Cardiac fibroblast (primary cell): ENCODE data around the gene GPC6.

ENCODE experiments used
- DNase-seq, 2 donors: peaks; one replicate each; pipeline versions ENCODE4 v3.0.0 to v3.0.0-alpha.2; 2010; ENCODE audit warnings: low read depth in 2 of 2
- H3K4me3 ChIP-seq, 2 donors: replicated peaks in 1 of 2; 1 replicate in 1 of 2; 2 replicates in 1 of 2; pipeline ENCODE4 v1.5.1; 2011; ENCODE audit warnings: low read depth in 2 of 2, low read length in 2 of 2, mild to moderate bottlenecking in 2 of 2, moderate library complexity in 1 of 2
- CTCF ChIP-seq: IDR thresholded peaks from one replicate; pipeline ENCODE4 v1.5.1; 2011; ENCODE audit warnings: low read depth, mild to moderate bottlenecking, low read length, inconsistent platforms

Gene GPC6

GRCh38 chr13:94303644-94304174 lies 1077.1 kb downstream of the GPC6 start:
- no peak for TF ChIP-seq CTCF
- no peak for DNase-seq
- H3K4me3 ChIP-seq, result no peak overlapping the region

GRCh38 chr13:94305033-94305432 lies 1078.4 kb downstream of the GPC6 start:
- H3K4me3 ChIP-seq, result no peak overlapping the region
- no peak for TF ChIP-seq CTCF
- DNase-seq, result no peak

GRCh38 chr13:94305463-94305862 lies 1078.9 kb downstream of the GPC6 start:
- peak; percentile 81 to 89 for DNase-seq
- no peak overlapping the region for H3K4me3 ChIP-seq

GRCh38 chr13:94305934-94306333 lies 1079.3 kb downstream of the GPC6 start:
- TF ChIP-seq CTCF, result no peak
- H3K4me3 ChIP-seq, result no peak overlapping the region
- peak in 1 of 2 donors; percentile 52 for DNase-seq

More at GRCh38 chr13:94305463-94305862, 1078.9 kb downstream of the GPC6 start:
- TF ChIP-seq CTCF, result no peak

GRCh38 chr13:94308832-94309231 lies 1082.2 kb downstream of the GPC6 start:
- no peak for DNase-seq
- TF ChIP-seq CTCF, result no peak
- no peak overlapping the region for H3K4me3 ChIP-seq

- TF ChIP-seq CTCF, result no peak
- no peak overlapping the region for H3K4me3 ChIP-seq
- DNase-seq, result no peak
Observed at GRCh38 chr13:94309576-94309975, 1083.0 kb downstream of the GPC6 start.
